GM19035 (cell line): ENCODE results near the gene KRTAP5-11.
"Not testable (repeated sequence)": the region's sequence is repeated elsewhere in the genome, so short reads cannot be mapped to it uniquely, and the experiment has no call there.

Experiments
- ATAC-seq: cut with Tn5 transposase; IDR thresholded peaks from one replicate; pipeline ENCODE4 v1.9.1; 2021; ENCODE audit not compliant: unreplicated experiment

Gene KRTAP5-11

DNA sequence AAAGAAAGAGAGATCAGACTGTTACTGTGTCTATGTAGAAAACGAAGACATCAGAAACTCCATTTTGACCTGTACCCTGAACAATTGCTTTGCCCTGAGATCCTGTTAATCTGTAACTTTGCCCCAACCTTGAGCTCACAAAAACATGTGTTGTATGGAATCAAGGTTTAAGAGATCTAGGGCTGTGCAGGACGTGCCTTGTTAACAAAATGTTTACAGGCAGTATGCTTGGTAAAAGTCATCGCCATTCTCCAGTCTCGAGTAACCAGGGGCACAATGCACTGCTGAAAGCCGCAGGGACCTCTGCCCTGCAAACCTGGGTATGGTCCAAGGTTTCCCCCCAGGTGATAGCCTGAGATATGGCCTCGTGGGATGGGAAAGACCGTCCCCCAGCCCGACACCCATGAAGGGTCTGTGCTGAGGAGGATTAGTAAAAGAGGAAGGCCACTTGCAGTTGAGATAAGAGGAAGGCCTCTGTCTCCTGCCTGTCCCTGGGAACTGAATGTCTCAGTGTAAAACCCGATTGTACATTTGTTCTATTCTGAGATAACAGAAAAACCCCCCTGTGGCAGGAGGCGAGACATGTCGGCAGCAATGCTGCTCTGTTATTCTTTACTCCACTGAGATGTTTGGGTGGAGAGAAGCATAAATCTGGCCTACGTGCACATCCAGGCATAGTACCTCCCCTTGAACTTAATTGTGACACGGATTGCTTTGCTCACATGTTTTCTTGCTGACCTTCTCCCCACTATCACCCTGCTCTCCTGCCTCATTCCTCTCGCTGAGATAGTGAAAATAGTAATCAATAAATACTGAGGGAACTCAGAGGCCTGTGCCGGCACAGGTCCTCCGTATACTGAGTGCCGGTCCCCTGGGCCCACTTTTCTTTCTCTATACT, 47.7 kb downstream of the KRTAP5-11 start:
- ATAC-seq: not testable (repeated sequence)

DNA sequence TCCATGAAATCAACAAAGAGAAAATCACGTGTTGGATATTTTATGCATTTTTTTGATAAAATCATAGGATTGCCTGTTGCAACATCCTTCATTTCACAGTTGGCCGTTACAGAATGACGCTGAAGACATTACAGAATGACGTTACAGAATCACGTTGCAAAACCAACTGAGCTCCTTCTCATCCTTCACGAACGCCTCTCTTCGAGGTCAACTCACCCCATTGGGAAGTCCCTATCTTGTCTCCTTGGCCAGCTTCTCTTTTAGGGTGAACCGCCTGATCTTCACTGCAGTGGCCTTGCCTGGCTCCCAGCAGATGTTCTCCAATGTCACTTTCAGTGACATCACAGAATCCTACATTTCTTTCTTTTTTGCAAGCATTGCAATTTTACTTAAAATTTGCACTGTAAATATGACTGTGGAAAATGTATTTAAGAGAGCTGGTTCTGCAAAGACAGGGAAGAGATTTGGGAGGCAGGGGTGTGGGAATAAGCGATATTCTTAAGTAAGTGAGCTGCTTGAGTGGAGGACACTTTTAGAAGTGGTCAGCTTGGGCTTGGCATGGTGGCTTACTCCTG, 50.6 kb downstream of the KRTAP5-11 start:
- ATAC-seq: no peak
